CD4-positive, alpha-beta memory T cell (primary cell): ENCODE data around the gene PPARG. TPM values are rescaled to one million over a fixed set of nuclear protein-coding genes. Genes with fewer than 3 reads are reported as not detected.

Experiments used
- CTCF ChIA-PET: fragments of 350-600 bp; sonication (Branson Sonifier 250); formaldehyde crosslinking; loops from one replicate; lab custom pipeline; 2021; ENCODE audit warnings: inconsistent platforms; ENCODE audit not compliant: partially characterized antibody; lab: Charles Lee
- POLR2A ChIA-PET: fragments of 350-600 bp; sonication (Branson Sonifier 250); formaldehyde crosslinking; loops from one replicate; lab custom pipeline; 2021; ENCODE audit not compliant: partially characterized antibody; lab: Charles Lee
- DNase-seq, 5 donors: peaks; one replicate each; pipeline versions ENCODE4 v3.0.0 to v3.0.0-alpha.2; 2020 to 2022; ENCODE audit warnings: mixed read lengths in 1 of 5
- H3K27ac ChIP-seq: one replicate; pipeline ENCODE4 v1.7.0; 2013; ENCODE audit warnings: low read depth, low read length
- H3K27me3 ChIP-seq: 2 replicates; pipeline ENCODE4 v1.7.0; 2013; ENCODE audit warnings: mild to moderate bottlenecking, low read length, moderate library complexity; ENCODE audit not compliant: insufficient read depth
- H3K36me3 ChIP-seq: 2 replicates; pipeline ENCODE4 v1.7.0; 2013; ENCODE audit warnings: mild to moderate bottlenecking, low read length, moderate library complexity; ENCODE audit not compliant: insufficient read depth
- H3K4me1 ChIP-seq: 2 replicates; pipeline ENCODE4 v1.7.0; 2013; ENCODE audit warnings: mild to moderate bottlenecking, low read length, moderate library complexity; ENCODE audit not compliant: insufficient read depth
- H3K4me3 ChIP-seq, 2 donors: one replicate each; pipeline ENCODE4 v1.7.0; 2013; ENCODE audit warnings: low read length in 2 of 2, mild to moderate bottlenecking in 1 of 2
- H3K9me3 ChIP-seq, 2 donors: one replicate each; pipeline ENCODE4 v1.7.0; 2013; ENCODE audit warnings: low read length in 2 of 2, control low read depth in 1 of 2; ENCODE audit not compliant: control insufficient read depth in 1 of 2
- H3K27ac Mint-ChIP-seq, 7 donors: one replicate each; pipeline ENCODE4 v1.8.0; 2020 to 2021; ENCODE audit warnings: mixed read lengths in 7 of 7, mild to moderate bottlenecking in 6 of 7, inconsistent platforms in 3 of 7, moderate library complexity in 3 of 7
- H3K27me3 Mint-ChIP-seq, 2 donors: one replicate each; pipeline ENCODE4 v1.8.0; 2020 to 2021; ENCODE audit warnings: mixed read lengths in 2 of 2
- H3K36me3 Mint-ChIP-seq, 2 donors: one replicate each; pipeline ENCODE4 v1.8.0; 2020 to 2021; ENCODE audit warnings: mixed read lengths in 2 of 2, inconsistent platforms in 1 of 2, mild to moderate bottlenecking in 1 of 2
- H3K4me1 Mint-ChIP-seq, 4 donors: one replicate each; pipeline ENCODE4 v1.8.0; 2020 to 2021; ENCODE audit warnings: mixed read lengths in 4 of 4, mild to moderate bottlenecking in 1 of 4
- H3K4me3 Mint-ChIP-seq, 8 donors: one replicate each; pipeline ENCODE4 v1.8.0; 2020 to 2021; ENCODE audit warnings: mixed read lengths in 8 of 8, mild to moderate bottlenecking in 7 of 8, moderate library complexity in 6 of 8, inconsistent platforms in 3 of 8
- H3K9me3 Mint-ChIP-seq, 8 donors: one replicate each; pipeline ENCODE4 v1.8.0; 2020 to 2021; ENCODE audit warnings: mixed read lengths in 8 of 8, mild to moderate bottlenecking in 5 of 8, inconsistent platforms in 3 of 8, moderate library complexity in 1 of 8
- intact Hi-C: fragments of 100-400 bp; cut with micrococcal nuclease; formaldehyde crosslinking; loops from one replicate; pipeline ENCODE4 v1.15.1; 2023
- polyA plus RNA-seq, 2 donors: library from polyadenylated mRNA; unstranded; fragments of 300-500 nt; fragmentation: Illumina TruSeq; gene quantifications; one replicate each; pipeline ENCODE4 v1.2.3, GENCODE V29; 2021
- total RNA-seq, 2 experiments: library from RNA; stranded (reverse); gene quantifications; one replicate each; pipeline ENCODE4 v1.2.3, GENCODE V29; 2021

Gene PPARG
- total and polyA plus RNA-seq, 4 experiments from 2014 or later: 0.29 to 0.99 (median 0.83) TPM; not detected in 1

- Mint-ChIP-seq H3K9me3 (no peaks in the 10 kb centered on the region), H3K4me1 (peaks cover 0 to 4% (median 0%) of the 10 kb centered on the region in 4 donors), H3K36me3 (no peaks in the 10 kb centered on the region), H3K27ac (no peak overlapping the region), H3K4me3 (no peak overlapping the region), H3K27me3 (peaks cover 3 to 19% of the 10 kb centered on the region in 2 donors)
- CTCF ChIA-PET: interaction anchor here (1.6 kb wide), 1 partner anchor 19 kb away, joined by 3 read pairs; no protein-coding TSS in a partner anchor
- H3K9me3 ChIP-seq: no peaks in the 10 kb centered on the region
- intact Hi-C loops: no loop called here
- no peak overlapping the region for H3K27ac ChIP-seq
- POLR2A ChIA-PET: no interaction called here
- no peaks in the 10 kb centered on the region for H3K27me3 ChIP-seq
- no peaks in the 10 kb centered on the region for H3K4me1 ChIP-seq
- H3K36me3 ChIP-seq: no peaks in the 10 kb centered on the region
- H3K4me3 ChIP-seq: no peak overlapping the region
- no peak for DNase-seq
Measured at GRCh38 chr3:12427551-12427950, 138.7 kb downstream of the PPARG start.

- no peak for DNase-seq
- ChIA-PET CTCF (interaction anchor here (1.6 kb wide), 1 partner anchor 20 kb away, joined by 3 read pairs; no protein-coding TSS in a partner anchor), POLR2A (no interaction called here)
- intact Hi-C loops: no loop called here
- H3K36me3 Mint-ChIP-seq: no peaks in the 10 kb centered on the region
- Histone ChIP-seq H3K4me1 (no peaks in the 10 kb centered on the region), H3K36me3 (no peaks in the 10 kb centered on the region), H3K4me3 (no peak overlapping the region), H3K27me3 (no peaks in the 10 kb centered on the region), H3K27ac (no peak overlapping the region), H3K9me3 (no peaks in the 10 kb centered on the region)
- H3K27ac Mint-ChIP-seq: no peak overlapping the region
- H3K4me3 Mint-ChIP-seq: no peak overlapping the region
- peaks cover 0 to 2% (median 0%) of the 10 kb centered on the region in 8 donors for H3K9me3 Mint-ChIP-seq
- H3K27me3 Mint-ChIP-seq: peaks cover 3 to 19% of the 10 kb centered on the region in 2 donors
- H3K4me1 Mint-ChIP-seq: peaks cover 0 to 4% (median 0%) of the 10 kb centered on the region in 4 donors
Measured at GRCh38 chr3:12428126-12428525, 139.3 kb downstream of the PPARG start.

- H3K27ac Mint-ChIP-seq: no peak overlapping the region
- Histone ChIP-seq H3K36me3 (no peaks in the 10 kb centered on the region), H3K27ac (no peak overlapping the region), H3K4me3 (no peak overlapping the region), H3K4me1 (no peaks in the 10 kb centered on the region), H3K27me3 (no peaks in the 10 kb centered on the region), H3K9me3 (no peaks in the 10 kb centered on the region)
- H3K36me3 Mint-ChIP-seq: no peaks in the 10 kb centered on the region
- intact Hi-C loops: no loop called here
- ChIA-PET CTCF (no interaction called here), POLR2A (no interaction called here)
- peaks cover under 1 to 10% of the 10 kb centered on the region in 2 donors for H3K27me3 Mint-ChIP-seq
- no peak overlapping the region for H3K4me3 Mint-ChIP-seq
- DNase-seq: no peak
- H3K4me1 Mint-ChIP-seq: peaks cover 0 to 2% (median 0%) of the 10 kb centered on the region in 4 donors
- H3K9me3 Mint-ChIP-seq: peaks cover 0 to 2% (median 0%) of the 10 kb centered on the region in 8 donors
Measured at GRCh38 chr3:12430086-12430485, 141.2 kb downstream of the PPARG start.

GRCh38 chr3:12433823-12434222 is 145.0 kb downstream of the PPARG start:
- H3K9me3 ChIP-seq: no peaks in the 10 kb centered on the region
- H3K4me1 ChIP-seq: no peaks in the 10 kb centered on the region
- Mint-ChIP-seq H3K27me3 (peaks cover 1% of the 10 kb centered on the region in 2 donors), H3K9me3 (peaks cover 0 to 2% (median 0%) of the 10 kb centered on the region in 8 donors), H3K4me1 (no peaks in the 10 kb centered on the region), H3K36me3 (no peaks in the 10 kb centered on the region), H3K27ac (no peak overlapping the region), H3K4me3 (no peak overlapping the region)
- H3K27ac ChIP-seq: no peak overlapping the region
- no peaks in the 10 kb centered on the region for H3K27me3 ChIP-seq
- no peaks in the 10 kb centered on the region for H3K36me3 ChIP-seq
- CTCF ChIA-PET: no interaction called here
- no peak for DNase-seq
- POLR2A ChIA-PET: no interaction called here
- no peak overlapping the region for H3K4me3 ChIP-seq
- intact Hi-C loops: no loop called here

GRCh38 chr3:12436514-12437220 is 147.8 kb downstream of the PPARG start:
- peaks cover 1% of the 10 kb centered on the region in 2 donors for H3K27me3 Mint-ChIP-seq
- no peaks in the 10 kb centered on the region for H3K27me3 ChIP-seq
- ChIA-PET CTCF (no interaction called here), POLR2A (no interaction called here)
- H3K4me3 Mint-ChIP-seq: no peak overlapping the region
- H3K36me3 ChIP-seq: no peaks in the 10 kb centered on the region
- H3K9me3 ChIP-seq: no peaks in the 10 kb centered on the region
- no peaks in the 10 kb centered on the region for H3K4me1 ChIP-seq
- H3K4me1 Mint-ChIP-seq: no peaks in the 10 kb centered on the region
- intact Hi-C loops: no loop called here
- H3K4me3 ChIP-seq: no peak overlapping the region
- DNase-seq: no peak
- no peaks in the 10 kb centered on the region for H3K36me3 Mint-ChIP-seq
- peak overlapping the region in 1 of 7 donors; percentile 26 for H3K27ac Mint-ChIP-seq
- H3K9me3 Mint-ChIP-seq: peaks cover 0 to 2% (median 0%) of the 10 kb centered on the region in 8 donors
- H3K27ac ChIP-seq: no peak overlapping the region

GRCh38 chr3:12437221-12437605 is 148.3 kb downstream of the PPARG start:
- Histone ChIP-seq H3K4me1 (no peaks in the 10 kb centered on the region), H3K4me3 (no peak overlapping the region), H3K36me3 (no peaks in the 10 kb centered on the region), H3K9me3 (no peaks in the 10 kb centered on the region), H3K27ac (no peak overlapping the region), H3K27me3 (no peaks in the 10 kb centered on the region)
- CTCF ChIA-PET: no interaction called here
- intact Hi-C loops: no loop called here
- Mint-ChIP-seq H3K4me3 (no peak overlapping the region), H3K4me1 (no peaks in the 10 kb centered on the region), H3K9me3 (peaks cover 0 to 2% (median 0%) of the 10 kb centered on the region in 8 donors), H3K36me3 (no peaks in the 10 kb centered on the region), H3K27me3 (peaks cover 1% of the 10 kb centered on the region in 2 donors), H3K27ac (no peak overlapping the region)
- no peak for DNase-seq
- POLR2A ChIA-PET: no interaction called here

- Mint-ChIP-seq H3K27me3 (peaks cover 1% of the 10 kb centered on the region in 2 donors), H3K4me3 (no peak overlapping the region), H3K4me1 (no peaks in the 10 kb centered on the region), H3K9me3 (peaks cover 0 to 2% (median 0%) of the 10 kb centered on the region in 8 donors), H3K36me3 (no peaks in the 10 kb centered on the region), H3K27ac (no peak overlapping the region)
- DNase-seq: no peak
- H3K4me3 ChIP-seq: no peak overlapping the region
- ChIA-PET CTCF (no interaction called here), POLR2A (no interaction called here)
- no peak overlapping the region for H3K27ac ChIP-seq
- intact Hi-C loops: no loop called here
- no peaks in the 10 kb centered on the region for H3K4me1 ChIP-seq
- H3K9me3 ChIP-seq: no peaks in the 10 kb centered on the region
- H3K36me3 ChIP-seq: no peaks in the 10 kb centered on the region
- H3K27me3 ChIP-seq: no peaks in the 10 kb centered on the region
Measured at GRCh38 chr3:12437861-12438260, 149.0 kb downstream of the PPARG start.
